Measurements from ENCODE around the gene OR14I1.
"Not testable (repeated sequence)": the region's sequence is repeated elsewhere in the genome, so short reads cannot be mapped to it uniquely, and the experiment has no call there.

The OR14I1 gene

DNA sequence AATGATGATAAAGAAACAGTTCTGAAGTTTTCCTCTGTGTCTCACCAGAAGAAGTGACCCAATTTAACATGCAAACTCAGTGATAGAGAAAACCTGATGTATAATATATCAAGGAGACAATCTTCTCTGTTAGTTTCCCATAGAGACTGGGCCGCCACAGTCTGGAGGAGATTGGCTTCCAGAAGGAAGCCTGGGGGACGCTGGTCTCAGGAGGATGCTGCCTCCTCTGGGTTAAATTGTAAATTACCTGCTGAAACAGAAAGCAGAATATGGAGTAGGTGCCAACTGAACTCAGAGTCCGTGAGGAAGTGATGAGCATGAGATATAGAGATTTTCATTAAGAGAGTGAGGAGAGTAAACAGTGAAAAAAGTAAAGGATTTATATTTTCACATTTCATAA, 15.8 kb downstream of the OR14I1 start:
- no peak for DNase-seq

GRCh38 chr1:248681651-248682050, 20.9 kb downstream of the OR14I1 start:
- no peak for DNase-seq

GRCh38 chr1:248670003-248670402, 32.6 kb downstream of the OR14I1 start:
- DNase-seq = no peak

GRCh38 chr1:248663453-248664328, 38.9 kb downstream of the OR14I1 start:
- not testable (repeated sequence) for DNase-seq

DNA sequence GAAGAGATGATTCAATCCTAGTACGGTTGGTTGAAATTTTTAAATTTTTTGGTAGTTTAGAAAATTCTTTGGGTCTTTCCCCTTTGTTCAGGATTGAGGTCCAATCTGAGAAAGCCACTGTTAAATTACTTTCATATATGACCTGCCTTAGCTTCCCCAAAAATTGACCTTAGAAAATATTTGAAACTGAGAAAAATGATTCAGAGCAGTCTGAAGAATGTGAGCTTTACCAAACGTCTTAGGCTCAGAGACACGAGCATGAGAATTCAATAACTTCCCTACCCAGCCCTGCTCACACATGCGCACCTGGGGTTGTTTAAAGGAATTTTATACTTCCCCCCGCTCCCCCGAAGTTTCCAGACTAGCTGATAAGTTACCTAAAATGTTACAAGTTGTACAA, 45.8 kb downstream of the OR14I1 start:
- not testable (repeated sequence) for DNase-seq

GRCh38 chr1:248655354-248655753, 47.2 kb downstream of the OR14I1 start, which contains the start of gene OR2T27:
Gene OR2T27 (minus strand): TSS chr1:248655528. CDS start chr1:248650884, 4,644 bp downstream.
- DNase-seq = not testable (repeated sequence)
